ENCODE measurements around the gene PLA2G12A.

PLA2G12A gene

DNA sequence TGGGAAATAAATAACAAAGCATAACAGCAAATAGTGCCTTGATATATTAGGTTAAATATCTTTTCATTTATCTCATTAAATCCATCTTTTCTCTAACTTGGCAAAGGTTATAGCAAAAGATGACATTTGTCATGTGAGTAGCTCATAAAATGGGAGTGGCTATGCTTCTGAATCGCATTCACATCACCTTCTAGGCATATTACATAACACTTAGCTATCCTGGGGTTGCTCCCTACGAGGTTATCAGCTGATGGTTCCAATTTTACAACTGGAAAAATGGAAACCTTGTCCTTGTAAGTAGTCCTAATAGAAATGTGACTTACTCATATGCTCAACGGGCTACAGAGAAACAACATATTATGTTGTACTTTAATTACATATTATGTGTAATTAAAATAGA lies 16.4 kb downstream of the PLA2G12A start:
- TF ChIP-seq, protein P1, sequence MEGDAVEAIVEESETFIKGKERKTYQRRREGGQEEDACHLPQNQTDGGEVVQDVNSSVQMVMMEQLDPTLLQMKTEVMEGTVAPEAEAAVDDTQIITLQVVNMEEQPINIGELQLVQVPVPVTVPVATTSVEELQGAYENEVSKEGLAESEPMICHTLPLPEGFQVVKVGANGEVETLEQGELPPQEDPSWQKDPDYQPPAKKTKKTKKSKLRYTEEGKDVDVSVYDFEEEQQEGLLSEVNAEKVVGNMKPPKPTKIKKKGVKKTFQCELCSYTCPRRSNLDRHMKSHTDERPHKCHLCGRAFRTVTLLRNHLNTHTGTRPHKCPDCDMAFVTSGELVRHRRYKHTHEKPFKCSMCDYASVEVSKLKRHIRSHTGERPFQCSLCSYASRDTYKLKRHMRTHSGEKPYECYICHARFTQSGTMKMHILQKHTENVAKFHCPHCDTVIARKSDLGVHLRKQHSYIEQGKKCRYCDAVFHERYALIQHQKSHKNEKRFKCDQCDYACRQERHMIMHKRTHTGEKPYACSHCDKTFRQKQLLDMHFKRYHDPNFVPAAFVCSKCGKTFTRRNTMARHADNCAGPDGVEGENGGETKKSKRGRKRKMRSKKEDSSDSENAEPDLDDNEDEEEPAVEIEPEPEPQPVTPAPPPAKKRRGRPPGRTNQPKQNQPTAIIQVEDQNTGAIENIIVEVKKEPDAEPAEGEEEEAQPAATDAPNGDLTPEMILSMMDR (IDR thresholded peaks at IDR 0.05; ENCODE audit: borderline replicate concordance, extremely low read depth, low read length, poor library complexity, severe bottlenecking), result no peak
- no peak for TF ChIP-seq EZH2 (IDR thresholded peaks at IDR 0.05; ENCODE audit: borderline replicate concordance, low read depth, low read length, severe bottlenecking)
- H4K20me1 ChIP-seq (ENCODE audit: insufficient read depth, low read length), result no peaks in the 10 kb centered on the region
- peaks cover 17% of the 10 kb centered on the region; the same call in 1 of the 2 replicates for H3K36me3 ChIP-seq (ENCODE audit: insufficient read depth, low read length)
- H3K4me1 ChIP-seq (ENCODE audit: insufficient read depth, low read length), result no peaks in the 10 kb centered on the region
- no peak overlapping the region for H3K9ac ChIP-seq (ENCODE audit: low read depth, low read length)
- H3K4me2 ChIP-seq (ENCODE audit: insufficient read depth, low read length), result no peak overlapping the region
- no peaks in the 10 kb centered on the region for H3K27me3 ChIP-seq (ENCODE audit: insufficient read depth, low read length, poor library complexity)
- H3K4me3 ChIP-seq (ENCODE audit: low read depth in 1 of 2, low read length in 2 of 2), result no peak overlapping the region
- DNase-seq (no peak), ATAC-seq (ENCODE audit: insufficient read depth, low read depth) (no peak)
- H3K27ac ChIP-seq (ENCODE audit: low read length), result no peak overlapping the region
- H3K9me3 ChIP-seq (ENCODE audit: insufficient read depth, low read length, severe bottlenecking), result no peaks in the 10 kb centered on the region
- H2AFZ ChIP-seq (ENCODE audit: low read depth, low read length), result no peak overlapping the region
- no peaks in the 10 kb centered on the region for H3K79me2 ChIP-seq (ENCODE audit: insufficient read depth, low read length)

- no peaks in the 10 kb centered on the region for H3K79me2 ChIP-seq (ENCODE audit: insufficient read depth, low read length)
- H3K4me1 ChIP-seq (ENCODE audit: insufficient read depth, low read length), result peaks cover 3% of the 10 kb centered on the region
- H3K9me3 ChIP-seq (ENCODE audit: insufficient read depth, low read length, severe bottlenecking), result no peaks in the 10 kb centered on the region
- no peak for DNase-seq
- no peak overlapping the region for H3K4me3 ChIP-seq (ENCODE audit: low read depth in 1 of 2, low read length in 2 of 2)
- TF ChIP-seq, protein P1 (IDR thresholded peaks at IDR 0.05; ENCODE audit: borderline replicate concordance, extremely low read depth, low read length, poor library complexity, severe bottlenecking), result no peak
- TF ChIP-seq EZH2 (IDR thresholded peaks at IDR 0.05; ENCODE audit: borderline replicate concordance, low read depth, low read length, severe bottlenecking), result no peak
- H4K20me1 ChIP-seq (ENCODE audit: insufficient read depth, low read length), result no peaks in the 10 kb centered on the region
- H3K27me3 ChIP-seq (ENCODE audit: insufficient read depth, low read length, poor library complexity), result no peaks in the 10 kb centered on the region
- no peak for ATAC-seq (ENCODE audit: insufficient read depth, low read depth)
- H2AFZ ChIP-seq (ENCODE audit: low read depth, low read length), result no peak overlapping the region
- peaks cover 4% of the 10 kb centered on the region; the same call in 1 of the 2 replicates for H3K36me3 ChIP-seq (ENCODE audit: insufficient read depth, low read length)
- H3K27ac ChIP-seq (ENCODE audit: low read length), result no peak overlapping the region
- H3K9ac ChIP-seq (ENCODE audit: low read depth, low read length), result no peak overlapping the region
- H3K4me2 ChIP-seq (ENCODE audit: insufficient read depth, low read length), result no peak overlapping the region
These were observed 20.9 kb downstream of the PLA2G12A start for GRCh38 chr4:109708990-109709389.

GRCh38 chr4:109708435-109708834 lies 21.4 kb downstream of the PLA2G12A start:
- no peaks in the 10 kb centered on the region for H3K79me2 ChIP-seq (ENCODE audit: insufficient read depth, low read length)
- peaks cover 4% of the 10 kb centered on the region; the same call in 1 of the 2 replicates for H3K36me3 ChIP-seq (ENCODE audit: insufficient read depth, low read length)
- no peaks in the 10 kb centered on the region for H3K27me3 ChIP-seq (ENCODE audit: insufficient read depth, low read length, poor library complexity)
- no peak overlapping the region for H3K4me2 ChIP-seq (ENCODE audit: insufficient read depth, low read length)
- H3K27ac ChIP-seq (ENCODE audit: low read length), result no peak overlapping the region
- ATAC-seq (ENCODE audit: insufficient read depth, low read depth) (no peak), DNase-seq (no peak)
- peaks cover 8% of the 10 kb centered on the region for H3K4me1 ChIP-seq (ENCODE audit: insufficient read depth, low read length)
- no peak overlapping the region for H2AFZ ChIP-seq (ENCODE audit: low read depth, low read length)
- TF ChIP-seq, protein P1 (IDR thresholded peaks at IDR 0.05; ENCODE audit: borderline replicate concordance, extremely low read depth, low read length, poor library complexity, severe bottlenecking), result no peak
- no peak for TF ChIP-seq EZH2 (IDR thresholded peaks at IDR 0.05; ENCODE audit: borderline replicate concordance, low read depth, low read length, severe bottlenecking)
- H3K9ac ChIP-seq (ENCODE audit: low read depth, low read length), result no peak overlapping the region
- H3K4me3 ChIP-seq (ENCODE audit: low read depth in 1 of 2, low read length in 2 of 2), result no peak overlapping the region
- no peaks in the 10 kb centered on the region for H4K20me1 ChIP-seq (ENCODE audit: insufficient read depth, low read length)
- H3K9me3 ChIP-seq (ENCODE audit: insufficient read depth, low read length, severe bottlenecking), result no peaks in the 10 kb centered on the region
